HG03135 (cell line): ENCODE data around the gene TNFRSF11A.

Source experiments
- ATAC-seq: cut with Tn5 transposase; IDR thresholded peaks from one replicate; pipeline ENCODE4 v1.9.1; 2021; ENCODE audit warnings: mild to moderate bottlenecking, moderate library complexity; ENCODE audit not compliant: unreplicated experiment

TNFRSF11A gene

DNA sequence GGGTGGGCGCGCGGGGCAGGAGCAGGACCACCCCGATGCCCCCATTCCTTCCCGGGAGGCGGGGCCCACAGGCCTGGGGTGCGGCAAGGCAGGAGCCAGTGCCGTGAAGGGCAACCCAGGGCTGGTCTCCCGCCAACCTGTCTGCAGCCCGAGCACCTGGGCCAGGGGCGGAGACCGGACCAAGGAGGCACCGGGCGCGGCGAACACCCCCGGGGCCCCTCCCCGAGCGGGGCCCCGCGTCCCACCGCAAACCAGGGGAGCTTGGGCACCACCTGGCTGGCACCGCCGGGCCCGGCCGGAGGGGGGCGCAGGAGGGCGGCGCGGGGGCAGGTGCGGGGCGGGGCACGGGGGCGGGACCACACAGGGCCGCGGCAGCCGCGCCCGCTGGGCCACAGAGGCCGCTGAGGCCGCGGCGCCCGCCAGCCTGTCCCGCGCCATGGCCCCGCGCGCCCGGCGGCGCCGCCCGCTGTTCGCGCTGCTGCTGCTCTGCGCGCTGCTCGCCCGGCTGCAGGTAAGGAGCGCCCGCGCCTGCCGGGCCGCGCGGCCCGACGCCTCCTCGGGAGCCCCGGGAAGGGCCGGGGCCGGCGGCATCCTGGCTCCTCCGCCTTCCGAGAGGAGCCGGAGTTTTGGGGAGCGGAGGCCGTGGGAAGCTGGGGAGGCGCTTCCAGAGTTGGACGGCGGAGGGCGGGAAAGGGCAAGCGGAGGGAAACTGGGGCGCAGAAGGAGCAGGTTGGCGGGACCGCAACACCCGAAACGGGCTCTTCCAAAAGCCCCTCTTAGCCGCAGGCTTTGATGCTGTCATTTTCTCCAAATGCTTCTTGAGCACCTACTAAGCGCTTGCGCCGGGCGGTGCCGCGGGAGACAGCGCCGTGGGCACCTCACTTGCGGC lies at the start of gene TNFRSF11A:
TNFRSF11A (plus strand) TSS at position 394 of the 889 bp plus-strand sequence; CDS start at position 437, 43 bp downstream.
- ATAC-seq: peak; percentile 59

DNA sequence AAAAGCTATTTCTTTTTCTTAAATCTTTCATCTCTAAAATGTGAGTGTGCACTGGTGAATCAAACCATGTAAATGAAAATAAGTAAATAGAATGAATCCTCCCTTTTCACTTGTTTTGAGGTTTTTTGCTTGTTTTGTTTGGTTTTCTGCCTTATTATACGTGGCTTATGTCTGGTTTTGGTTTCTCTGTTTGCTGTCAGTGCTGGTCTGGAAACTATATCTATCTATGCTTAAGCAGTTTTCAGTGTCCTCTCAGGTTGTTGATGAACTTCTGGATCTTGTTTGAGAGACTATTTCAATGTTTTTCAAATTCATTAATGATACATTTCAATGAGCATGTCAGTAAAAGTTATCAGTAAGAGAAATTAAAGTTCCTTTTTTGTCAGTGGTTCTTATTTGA lies 48.1 kb upstream of the TNFRSF11A start:
- no peak for ATAC-seq

DNA sequence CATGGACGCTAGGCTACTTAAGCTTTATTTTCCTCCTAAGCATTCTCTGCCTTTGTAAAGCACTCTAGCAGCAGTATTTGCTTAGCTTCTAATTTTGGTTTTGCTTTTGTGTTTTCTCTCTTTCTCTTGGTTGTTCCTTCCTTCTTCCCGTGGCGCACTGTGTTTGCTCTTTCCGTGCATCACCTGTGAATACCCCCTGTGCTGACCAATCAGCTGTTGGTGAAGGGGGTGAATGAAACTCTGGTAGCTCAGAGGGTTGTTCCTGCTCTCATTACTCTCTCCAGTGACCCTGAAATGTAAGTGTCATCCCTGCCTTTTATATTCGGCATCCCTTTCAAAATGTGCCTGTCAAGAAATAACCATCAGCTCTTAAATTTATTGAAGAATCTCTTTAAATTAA lies 45.5 kb upstream of the TNFRSF11A start:
- no peak for ATAC-seq

DNA sequence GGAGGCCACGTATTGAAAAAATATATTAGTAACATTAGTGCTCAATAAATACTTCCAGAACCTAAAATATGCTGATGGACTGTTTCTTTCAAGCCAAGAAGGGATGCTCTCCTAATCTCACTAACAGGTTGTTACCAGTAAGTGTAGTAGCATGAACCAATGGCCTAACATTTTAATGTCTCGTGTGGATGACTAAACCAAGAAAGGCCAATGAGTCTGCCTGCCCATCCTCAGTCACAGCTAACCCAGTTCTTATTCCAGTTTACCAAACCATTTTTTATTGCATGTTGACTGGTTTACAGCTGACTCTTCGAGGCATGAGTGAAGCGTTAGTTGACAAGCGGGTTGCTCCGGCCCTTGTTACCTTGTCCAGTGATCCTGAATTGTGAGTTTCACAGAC lies 45.1 kb upstream of the TNFRSF11A start:
- no peak for ATAC-seq

DNA sequence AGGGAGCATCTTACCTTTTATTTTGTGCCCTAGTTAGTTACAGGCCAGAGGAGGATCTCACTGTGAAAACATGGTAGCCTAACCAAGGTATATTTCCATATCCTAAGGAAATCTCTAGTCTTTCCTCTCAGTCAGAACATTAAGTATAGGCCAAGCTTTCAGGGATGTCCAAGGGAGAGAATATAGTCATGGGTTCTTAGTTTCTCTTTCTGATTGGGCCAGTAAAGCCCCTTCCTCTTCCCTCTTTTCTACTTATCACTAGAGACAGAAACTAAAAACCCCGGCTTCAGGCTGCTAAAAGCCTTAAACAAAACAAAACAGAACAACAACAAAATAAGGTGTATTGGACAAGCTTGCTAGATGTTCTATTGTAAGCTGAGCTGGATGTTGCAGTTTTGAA lies 44.3 kb upstream of the TNFRSF11A start:
- ATAC-seq: no peak

DNA sequence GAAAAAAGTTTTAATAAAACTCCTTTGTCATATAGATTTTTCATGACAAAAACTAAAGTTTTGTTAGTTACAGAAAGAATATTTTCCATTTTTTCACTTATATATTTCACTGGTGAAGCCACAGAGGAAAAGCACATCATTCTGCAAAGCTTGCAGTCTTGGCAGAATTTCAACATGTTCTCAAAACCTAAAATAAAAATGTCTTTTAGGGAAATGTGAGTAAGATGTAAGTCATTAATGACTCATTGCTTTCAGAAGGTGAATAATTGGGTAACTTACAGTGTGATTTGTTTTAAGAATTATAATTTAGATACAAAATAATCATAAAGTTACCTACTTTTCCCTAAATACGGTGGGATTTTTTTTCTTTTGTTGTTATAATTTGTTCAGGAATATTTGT lies 43.4 kb upstream of the TNFRSF11A start:
- no peak for ATAC-seq

DNA sequence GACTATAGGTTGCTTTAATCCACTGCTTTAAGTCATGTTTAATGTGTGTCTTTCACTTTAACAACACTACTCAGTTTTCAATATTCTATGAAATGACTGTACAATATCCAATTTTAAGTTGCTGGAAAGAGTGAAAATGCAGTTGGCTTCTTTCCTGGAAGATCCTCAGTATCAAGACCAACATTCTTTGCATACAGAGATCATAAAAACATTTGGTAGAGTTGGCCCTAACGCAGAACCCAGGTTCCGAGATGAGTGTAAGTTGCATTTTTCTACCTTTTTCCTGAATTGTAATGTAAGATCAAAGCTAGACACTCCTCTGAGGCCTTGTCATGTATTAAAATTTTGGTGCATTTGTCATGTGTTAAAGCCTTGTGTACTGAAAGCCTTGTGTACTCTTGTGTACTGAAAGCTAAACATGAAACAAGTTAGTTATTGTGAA lies 42.9 kb upstream of the TNFRSF11A start:
- no peak for ATAC-seq

DNA sequence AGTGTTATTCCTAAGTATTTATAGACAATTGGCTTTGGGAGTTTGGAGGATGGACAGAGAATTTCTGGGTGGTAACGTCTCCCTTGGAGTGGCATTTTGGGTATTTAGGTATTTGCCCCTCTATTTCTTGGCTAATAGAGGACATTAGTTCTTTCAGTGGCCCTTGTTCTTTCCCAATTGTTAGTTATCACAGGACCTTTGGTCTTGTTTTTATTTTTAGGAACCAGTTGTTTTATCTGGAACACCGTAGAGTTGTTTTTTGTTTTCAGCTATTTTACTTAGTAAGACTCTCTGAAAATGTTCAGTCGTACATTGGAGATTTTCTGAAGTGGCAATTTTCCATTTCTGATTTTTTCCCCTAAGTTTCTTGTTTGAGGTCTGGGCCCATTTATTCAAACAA lies 40.5 kb upstream of the TNFRSF11A start:
- no peak for ATAC-seq

DNA sequence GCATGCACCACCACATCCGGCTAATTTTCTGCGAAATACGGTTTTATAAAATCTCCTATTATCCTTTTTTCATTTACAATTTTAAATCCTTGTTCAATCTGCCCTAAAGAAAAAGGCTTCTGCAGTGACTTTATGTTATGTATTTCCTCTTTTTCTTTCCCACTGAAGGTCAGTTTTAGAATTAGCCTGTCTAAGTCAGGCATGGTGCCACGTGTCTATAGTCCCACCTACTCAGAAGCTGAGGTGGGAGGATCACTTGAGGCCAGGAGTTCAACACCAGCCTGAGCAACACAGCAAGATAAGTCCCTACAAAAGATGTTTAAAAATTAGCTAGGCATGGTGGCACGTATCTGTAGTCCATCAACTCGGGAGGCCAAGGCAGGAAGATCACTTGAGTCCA lies 39.8 kb upstream of the TNFRSF11A start:
- ATAC-seq: no peak

DNA sequence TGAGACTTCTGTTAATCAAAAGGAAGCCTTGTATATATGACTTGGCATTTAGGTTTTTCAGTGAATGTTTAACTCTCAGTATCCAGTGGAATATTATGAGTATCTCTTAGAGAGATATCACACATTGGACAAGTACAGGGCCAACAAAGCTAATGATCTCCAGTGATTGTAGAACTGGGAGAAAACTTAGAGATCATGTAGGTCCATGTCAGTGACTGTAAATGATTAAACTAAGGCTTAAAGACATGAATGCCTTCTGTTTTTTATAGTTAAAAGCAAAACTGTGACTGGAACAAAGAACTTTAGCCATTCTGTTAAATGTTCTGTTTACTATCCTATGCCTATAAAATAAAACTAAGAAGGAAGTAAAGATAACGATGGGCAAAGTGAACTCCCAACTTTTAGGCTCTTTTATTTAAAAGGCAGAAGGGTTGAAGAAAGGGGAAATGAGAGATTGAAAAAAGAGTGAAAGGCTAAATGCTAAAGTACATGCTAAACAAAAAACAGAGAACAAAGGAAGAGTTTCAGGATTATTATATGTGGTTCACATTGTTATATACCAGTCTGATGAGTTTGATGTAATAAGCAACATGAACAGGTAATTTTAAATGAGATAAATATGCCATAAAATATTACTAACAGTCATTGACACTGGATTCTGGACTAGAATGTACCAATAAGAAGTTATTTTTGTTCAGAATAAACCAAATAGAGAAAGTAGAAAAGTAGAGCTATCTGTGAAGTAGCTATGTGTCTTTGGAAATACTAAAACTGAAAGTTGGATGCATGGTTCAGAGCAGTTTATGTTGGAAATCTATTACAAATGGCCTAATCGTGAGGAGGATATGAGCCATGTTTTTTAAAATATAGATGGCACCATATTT lies 37.1 kb upstream of the TNFRSF11A start:
- ATAC-seq: peak; percentile 46

DNA sequence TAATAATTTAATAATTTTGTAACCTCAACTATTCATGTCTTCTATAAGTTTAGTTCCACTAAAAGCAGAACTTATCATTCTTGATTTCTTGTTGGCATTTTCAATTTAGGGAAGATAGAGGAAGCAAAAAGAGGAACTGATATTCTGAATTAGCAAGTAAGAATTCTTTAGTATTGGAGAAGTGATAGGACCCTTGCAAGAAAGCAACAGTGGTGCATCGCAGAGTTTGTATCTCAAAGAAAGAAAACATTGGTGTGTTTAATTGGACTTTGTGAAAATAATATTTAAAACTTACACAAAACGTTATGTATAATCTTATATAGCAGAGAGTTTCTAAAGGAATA lies 36.5 kb upstream of the TNFRSF11A start:
- peak; percentile 52 for ATAC-seq

DNA sequence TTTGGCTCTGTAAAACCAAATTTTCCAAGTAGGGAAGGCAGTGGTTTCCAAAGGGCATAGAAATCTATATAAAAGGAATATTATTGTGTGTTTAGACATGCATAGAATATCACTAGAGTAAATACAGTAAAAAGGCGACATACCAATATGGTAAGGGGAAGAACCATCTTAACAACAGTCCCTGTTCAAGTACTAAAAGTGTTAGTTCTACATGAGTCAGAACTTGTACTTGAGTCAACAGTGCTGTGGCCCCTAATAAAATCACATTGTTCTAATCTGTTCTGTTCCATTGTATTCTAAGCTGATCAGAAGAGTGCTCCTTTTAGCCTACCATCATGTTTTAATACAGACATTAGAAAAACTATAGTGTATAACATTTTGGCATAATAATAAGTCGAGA lies 36.1 kb upstream of the TNFRSF11A start:
- ATAC-seq: no peak

DNA sequence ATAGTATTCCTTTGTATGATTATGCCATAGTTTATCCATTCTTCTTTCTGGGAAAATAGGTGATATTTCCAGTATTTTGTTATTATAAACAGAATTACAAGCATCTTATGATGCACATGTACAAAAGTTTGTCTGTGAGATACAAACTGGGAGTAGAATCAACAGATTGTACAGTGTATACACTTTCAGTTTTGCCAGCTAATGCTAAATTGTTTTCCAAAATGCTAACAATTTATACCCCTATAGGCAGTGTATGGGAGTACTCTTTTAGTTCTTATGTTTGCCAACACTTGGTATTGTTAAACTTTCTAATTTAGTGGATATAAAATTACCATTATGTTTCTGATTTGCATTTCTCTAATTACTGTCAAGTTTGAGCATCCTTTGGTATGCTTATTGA lies 31.0 kb upstream of the TNFRSF11A start:
- no peak for ATAC-seq

DNA sequence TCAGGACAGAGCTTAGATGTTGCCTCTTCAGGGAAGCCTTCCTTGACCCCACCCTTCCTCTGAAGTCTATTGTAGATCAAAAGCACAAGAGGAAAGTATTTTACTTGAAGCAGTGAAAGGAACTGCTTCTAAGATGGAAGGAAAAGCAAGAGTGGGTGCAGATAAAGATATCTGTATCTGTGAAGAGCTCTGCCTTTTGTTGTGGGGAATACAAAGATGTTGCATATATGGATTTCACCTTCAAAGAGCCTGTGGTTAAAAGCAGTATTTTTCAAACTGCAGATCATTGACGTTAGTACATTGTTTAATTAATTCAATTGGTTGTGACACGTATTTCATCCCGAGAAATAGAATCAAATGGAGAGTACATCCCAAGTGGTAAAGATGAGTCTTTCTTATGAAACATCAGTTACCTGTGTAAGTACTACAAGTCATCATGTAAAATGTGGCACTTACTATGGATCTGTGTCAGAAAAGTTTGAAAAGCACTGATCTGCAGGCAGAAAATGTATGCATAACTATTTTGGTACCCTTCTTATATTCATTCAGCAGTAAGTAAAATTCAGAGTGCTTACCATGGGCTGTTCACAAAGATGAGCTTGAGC lies 24.6 kb upstream of the TNFRSF11A start:
- ATAC-seq: no peak

DNA sequence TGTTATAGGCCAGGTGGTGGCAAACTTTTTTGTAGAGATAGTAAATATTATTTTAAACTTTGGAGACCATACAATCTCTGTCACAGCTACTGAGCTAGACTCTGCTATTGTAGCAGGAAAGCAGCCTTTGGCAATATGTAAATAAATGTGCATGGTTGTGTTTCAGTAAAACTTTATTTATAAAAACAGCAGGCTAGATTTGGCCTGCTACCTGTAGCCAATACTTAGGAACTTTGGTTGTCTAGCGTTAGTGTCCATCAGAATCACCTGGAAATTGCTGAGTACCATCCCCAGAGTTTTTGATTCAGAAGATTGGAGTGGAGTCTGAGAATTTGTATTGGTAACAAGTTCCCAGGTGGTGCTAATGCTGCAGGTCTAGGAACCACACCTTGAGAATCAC lies 23.8 kb upstream of the TNFRSF11A start:
- no peak for ATAC-seq

DNA sequence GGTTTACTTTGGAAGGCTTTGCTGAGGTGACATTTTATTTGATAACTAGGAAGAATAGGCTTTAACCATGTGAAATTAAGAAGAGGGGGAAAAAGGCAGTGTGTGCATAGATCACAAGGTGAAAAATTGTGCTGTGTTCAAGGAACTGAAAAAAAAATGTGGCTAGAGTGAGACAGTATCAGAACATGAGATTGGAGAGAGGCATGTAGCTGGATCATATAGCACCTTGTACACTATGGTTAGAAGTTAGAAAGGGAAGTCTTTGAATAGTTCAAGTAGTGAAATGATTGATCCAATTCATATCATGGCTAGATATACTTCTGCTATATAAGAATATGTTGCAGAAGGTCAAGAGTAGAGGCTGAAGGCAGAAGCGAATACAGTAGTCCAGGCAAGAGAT lies 12.3 kb upstream of the TNFRSF11A start:
- ATAC-seq: no peak

DNA sequence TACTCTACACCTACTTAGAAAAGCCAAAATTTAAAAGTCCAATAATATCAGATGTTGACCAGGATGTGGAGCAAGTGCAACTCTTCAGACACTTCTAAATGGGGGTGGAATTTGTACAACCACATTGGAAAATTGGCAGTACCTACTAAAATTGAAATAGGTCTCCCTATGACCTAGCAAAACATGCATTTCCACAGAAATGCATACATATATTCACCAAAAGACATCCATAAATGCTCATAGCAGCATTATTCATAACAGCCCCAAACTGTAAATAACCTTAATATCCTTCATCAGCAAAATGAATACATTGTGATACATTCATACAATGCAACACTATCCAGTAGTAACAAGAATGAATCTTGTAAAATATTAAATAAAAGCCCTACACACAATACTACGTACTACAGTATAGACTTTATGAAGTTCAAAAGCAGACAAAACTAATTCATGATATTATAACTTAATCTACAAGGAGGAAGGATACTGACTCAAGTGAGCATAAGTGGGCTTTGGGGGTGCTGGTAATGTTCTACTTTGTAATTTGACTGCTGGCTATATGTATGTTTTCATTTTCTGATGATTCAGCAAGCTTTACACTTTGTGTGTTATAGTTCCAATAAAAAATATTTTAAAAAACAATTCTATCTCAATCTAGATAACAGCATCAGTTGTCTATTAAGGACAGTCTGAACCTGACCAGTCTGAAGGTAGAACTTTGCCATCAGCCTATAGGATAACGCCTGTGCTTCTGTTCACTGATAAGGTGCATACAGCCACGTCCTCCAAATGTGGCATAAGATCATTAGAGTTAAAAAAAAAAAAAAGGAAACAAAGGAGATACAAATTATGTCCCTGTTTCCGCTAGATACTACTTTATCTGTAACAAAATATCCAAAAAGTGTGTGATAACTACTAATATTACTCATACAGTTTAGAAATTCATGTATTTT lies 6.6 kb upstream of the TNFRSF11A start:
- no peak for ATAC-seq

DNA sequence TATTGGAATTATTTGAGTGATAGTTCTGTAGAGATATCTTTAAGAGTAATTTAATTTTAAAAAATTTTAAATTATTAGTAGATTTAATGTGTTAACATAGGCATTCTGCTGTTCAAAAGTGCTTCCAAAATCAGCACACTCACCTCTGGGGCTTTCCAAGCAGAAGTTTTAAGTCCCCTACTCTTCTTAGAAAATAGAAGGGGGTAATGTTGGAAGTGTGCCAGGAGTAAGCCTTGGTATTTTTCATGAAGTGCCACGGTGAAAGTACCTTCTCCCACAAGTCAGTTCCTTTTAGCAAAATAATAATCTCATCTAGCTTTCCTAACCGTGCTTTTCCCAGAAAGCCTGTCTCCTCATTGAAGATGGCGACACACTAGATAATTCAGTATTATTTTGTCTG lies 3.9 kb upstream of the TNFRSF11A start:
- no peak for ATAC-seq

DNA sequence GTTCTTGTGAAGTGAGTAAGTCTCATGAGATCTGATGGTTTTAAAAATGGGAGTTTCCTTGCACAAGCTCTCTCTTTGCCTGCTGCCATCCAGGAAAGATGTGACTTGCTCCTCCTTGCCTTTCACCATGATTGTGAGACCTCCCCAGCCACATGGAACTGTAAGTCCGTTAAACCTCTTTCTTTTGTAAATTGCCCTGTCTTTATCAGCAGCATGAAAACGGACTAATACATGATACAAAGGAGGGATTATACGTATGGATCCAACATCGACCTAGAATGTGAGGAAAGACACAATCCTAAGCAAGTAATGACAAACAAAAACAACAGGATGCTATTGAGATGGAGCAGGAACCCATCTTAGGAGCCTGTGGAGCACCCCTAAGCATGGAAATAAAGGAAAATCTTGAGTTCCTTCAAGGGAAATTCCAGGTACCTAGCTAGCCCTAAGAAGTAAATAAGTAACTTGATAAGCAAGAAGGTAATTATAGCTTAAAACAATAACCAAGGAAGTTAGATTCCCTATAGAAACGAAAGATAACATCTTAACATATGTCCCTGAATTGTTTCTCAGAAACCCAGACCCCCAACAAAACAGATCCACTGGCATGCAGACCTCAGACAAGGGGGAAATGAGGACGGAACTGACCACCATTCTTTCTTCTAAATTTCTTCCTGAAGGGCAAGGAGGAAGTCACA lies 1.5 kb upstream of the TNFRSF11A start:
- ATAC-seq: no peak
